Keratinocyte (primary cell): ENCODE results near the gene CHD9NB. TPM values are rescaled to one million over a fixed set of nuclear protein-coding genes. Genes with fewer than 3 reads are reported as not detected.

ENCODE experiments used
- DNase-seq: peaks from one replicate; pipeline ENCODE4 v3.0.0-alpha.2; 2011; ENCODE audit warnings: low read depth, missing footprints, low spot score
- FAIRE-seq: peaks from 2 replicates; lab custom pipeline; 2011; peaks lifted over from hg19 to GRCh38; lab: Jason Lieb, UNC
- H2AFZ ChIP-seq: 2 replicates; pipeline ENCODE4 v1.6.0; 2012; ENCODE audit warnings: low read length, control low read depth, inconsistent platforms; ENCODE audit not compliant: control insufficient read depth
- H3K27ac ChIP-seq: 2 replicates; pipeline ENCODE4 v1.5.1; 2011; ENCODE audit warnings: low read length; ENCODE audit not compliant: control insufficient read depth, insufficient read depth
- H3K27me3 ChIP-seq: 3 replicates; pipeline ENCODE4 v1.6.0; 2011; ENCODE audit warnings: low read length; ENCODE audit not compliant: control insufficient read depth, insufficient read depth; ENCODE audit errors: extremely low read depth
- H3K36me3 ChIP-seq, 2 experiments: 2 replicates in 1 of 2; 3 replicates in 1 of 2; pipeline ENCODE4 v1.5.1; 2011; ENCODE audit warnings: low read length in 2 of 2, mild to moderate bottlenecking in 1 of 2; ENCODE audit not compliant: control insufficient read depth in 2 of 2, insufficient read depth in 2 of 2; ENCODE audit errors: extremely low read depth in 1 of 2
- H3K4me1 ChIP-seq: 3 replicates; pipeline ENCODE4 v1.5.1; 2011; ENCODE audit warnings: low read length; ENCODE audit not compliant: control insufficient read depth, insufficient read depth; ENCODE audit errors: extremely low read depth
- H3K4me2 ChIP-seq: 3 replicates; pipeline ENCODE4 v1.6.0; 2011; ENCODE audit warnings: low read depth, low read length; ENCODE audit not compliant: control insufficient read depth, insufficient read depth; ENCODE audit errors: extremely low read depth
- H3K4me3 ChIP-seq, 3 experiments: fragments of 200-600 bp in 1 of 3; sonication (generic) in 1 of 3; 2 replicates in 2 of 3; 3 replicates in 1 of 3; pipeline ENCODE4 v1.5.1; 2011 to 2016; ENCODE audit warnings: low read length in 3 of 3, mild to moderate bottlenecking in 3 of 3, control low read depth in 2 of 3, inconsistent platforms in 1 of 3, low read depth in 1 of 3, mixed read lengths in 1 of 3, mixed run types in 1 of 3, moderate library complexity in 1 of 3; ENCODE audit not compliant: control insufficient read depth in 2 of 3, insufficient read depth in 2 of 3; ENCODE audit errors: extremely low read depth in 1 of 3
- H3K79me2 ChIP-seq: 2 replicates; pipeline ENCODE4 v1.6.0; 2012; ENCODE audit warnings: low read length; ENCODE audit not compliant: control insufficient read depth, insufficient read depth
- H3K9ac ChIP-seq: 3 replicates; pipeline ENCODE4 v1.6.0; 2011; ENCODE audit warnings: low read length; ENCODE audit not compliant: control insufficient read depth, insufficient read depth; ENCODE audit errors: extremely low read depth
- H3K9me1 ChIP-seq: 3 replicates; pipeline ENCODE4 v1.6.0; 2011; ENCODE audit warnings: low read length; ENCODE audit not compliant: control insufficient read depth, insufficient read depth; ENCODE audit errors: extremely low read depth
- H3K9me3 ChIP-seq: 2 replicates; pipeline ENCODE4 v1.5.1; 2012; ENCODE audit warnings: low read depth, low read length; ENCODE audit not compliant: control insufficient read depth
- H4K20me1 ChIP-seq: 3 replicates; pipeline ENCODE4 v1.6.0; 2011; ENCODE audit warnings: low read length; ENCODE audit not compliant: control insufficient read depth, insufficient read depth; ENCODE audit errors: extremely low read depth
- EZH2 ChIP-seq: IDR thresholded peaks from one replicate; pipeline ENCODE4 v1.6.1; 2012; ENCODE audit warnings: inconsistent platforms, mild to moderate bottlenecking, low read length, moderate library complexity
- dilution Hi-C: fragments of 300-500 bp; cut with MboI; formaldehyde crosslinking; loops from one replicate; pipeline ENCODE4 v1.7.0; 2020; ENCODE audit warnings: low sequenced_read_pairs; ENCODE audit not compliant: extremely low pct_ligation_motif_present
- polyA plus RNA-seq, 5 experiments: library from polyadenylated mRNA; depleted of rRNA in 3 of 5; stranded (reverse) in 3 of 5; stranded (forward) in 1 of 5; unstranded in 1 of 5; fragments of >200 nt; gene quantifications; 1 replicate in 1 of 5; 2 replicates in 3 of 5; 3 replicates in 1 of 5; pipeline versions ENCODE4 v1.2.1 to v1.2.3, GENCODE V29; 2011 to 2012; ENCODE audit warnings: missing spikeins in 2 of 5, low read depth in 1 of 5, low replicate concordance in 1 of 5
- TF ChIP-seq, protein P1 (sequence below), 3 experiments: IDR thresholded peaks in 1 of 3; conservative IDR thresholded peaks in 1 of 3; optimal IDR thresholded peaks in 1 of 3; 2 replicates in 2 of 3; 3 replicates in 1 of 3; pipeline versions ENCODE3 to v1.5.1; 2011; ENCODE audit warnings: low read length in 3 of 3, mild to moderate bottlenecking in 3 of 3, moderate library complexity in 2 of 3, control low read depth in 1 of 3, inconsistent platforms in 1 of 3; ENCODE audit not compliant: insufficient read depth in 2 of 3; ENCODE audit errors: extremely low read depth in 1 of 3

The CHD9NB gene
- polyA plus RNA-seq, 1 donor (not counting 4 experiments of a cell fraction or from before 2014, with no cell fraction given) = 0.64 TPM

- H3K4me2 ChIP-seq = no peak overlapping the region
- H3K27ac ChIP-seq = no peak overlapping the region
- FAIRE-seq (no peak), DNase-seq (no peak)
- peaks cover 8% of the 10 kb centered on the region for H3K4me1 ChIP-seq
- H2AFZ ChIP-seq = no peak overlapping the region
- no peaks in the 10 kb centered on the region for H3K9me3 ChIP-seq
- dilution Hi-C loops = no loop called here
- H3K9ac ChIP-seq = no peak overlapping the region
- peaks cover 54% of the 10 kb centered on the region for H3K79me2 ChIP-seq
- H3K4me3 ChIP-seq = no peak overlapping the region
- no peaks in the 10 kb centered on the region for H3K27me3 ChIP-seq
- peaks cover 5 to 7% of the 10 kb centered on the region in 2 experiments for H3K36me3 ChIP-seq
- H4K20me1 ChIP-seq = no peaks in the 10 kb centered on the region
- no peaks in the 10 kb centered on the region for H3K9me1 ChIP-seq
- TF ChIP-seq EZH2 = no peak
- TF ChIP-seq, protein P1, sequence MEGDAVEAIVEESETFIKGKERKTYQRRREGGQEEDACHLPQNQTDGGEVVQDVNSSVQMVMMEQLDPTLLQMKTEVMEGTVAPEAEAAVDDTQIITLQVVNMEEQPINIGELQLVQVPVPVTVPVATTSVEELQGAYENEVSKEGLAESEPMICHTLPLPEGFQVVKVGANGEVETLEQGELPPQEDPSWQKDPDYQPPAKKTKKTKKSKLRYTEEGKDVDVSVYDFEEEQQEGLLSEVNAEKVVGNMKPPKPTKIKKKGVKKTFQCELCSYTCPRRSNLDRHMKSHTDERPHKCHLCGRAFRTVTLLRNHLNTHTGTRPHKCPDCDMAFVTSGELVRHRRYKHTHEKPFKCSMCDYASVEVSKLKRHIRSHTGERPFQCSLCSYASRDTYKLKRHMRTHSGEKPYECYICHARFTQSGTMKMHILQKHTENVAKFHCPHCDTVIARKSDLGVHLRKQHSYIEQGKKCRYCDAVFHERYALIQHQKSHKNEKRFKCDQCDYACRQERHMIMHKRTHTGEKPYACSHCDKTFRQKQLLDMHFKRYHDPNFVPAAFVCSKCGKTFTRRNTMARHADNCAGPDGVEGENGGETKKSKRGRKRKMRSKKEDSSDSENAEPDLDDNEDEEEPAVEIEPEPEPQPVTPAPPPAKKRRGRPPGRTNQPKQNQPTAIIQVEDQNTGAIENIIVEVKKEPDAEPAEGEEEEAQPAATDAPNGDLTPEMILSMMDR (optimal IDR thresholded peaks at IDR 0.05 in 1 of 3, IDR thresholded peaks at IDR 0.05 in 1 of 3, conservative IDR thresholded peaks at IDR 0.05 in 1 of 3; ENCODE audit: extremely low read depth in 1 of 3, insufficient read depth in 2 of 3, low read length in 3 of 3) = no peak
Observed at GRCh38 chr16:53064081-53064578, 11.4 kb upstream of the CHD9NB start.

DNA sequence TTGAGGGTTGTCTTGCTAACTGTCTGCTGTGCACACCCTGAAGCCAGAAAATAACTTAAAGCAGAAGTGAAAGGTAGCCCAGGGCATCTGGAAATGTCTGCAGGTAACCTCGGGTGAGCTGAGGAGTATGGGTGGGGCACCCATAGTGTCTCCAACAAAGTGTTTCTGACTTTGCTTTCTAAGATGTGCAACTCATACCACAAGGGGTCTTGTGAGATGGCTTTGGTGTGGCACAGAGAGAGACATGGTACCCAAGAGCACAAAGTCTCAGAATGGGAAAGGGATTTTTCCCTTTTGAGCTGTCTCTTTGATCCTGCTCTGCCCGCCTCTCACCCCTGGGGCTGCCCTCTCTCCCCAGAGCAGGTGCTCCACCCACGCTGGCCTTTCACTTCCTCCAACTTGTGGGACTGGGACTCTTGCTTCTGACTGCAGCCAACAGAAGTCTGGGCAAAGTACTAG, 9.0 kb upstream of the CHD9NB start:
- H3K9me1 ChIP-seq = no peaks in the 10 kb centered on the region
- H3K27me3 ChIP-seq = no peaks in the 10 kb centered on the region
- H3K9me3 ChIP-seq = no peaks in the 10 kb centered on the region
- TF ChIP-seq, protein P1 (optimal IDR thresholded peaks at IDR 0.05 in 1 of 3, IDR thresholded peaks at IDR 0.05 in 1 of 3, conservative IDR thresholded peaks at IDR 0.05 in 1 of 3; ENCODE audit: extremely low read depth in 1 of 3, insufficient read depth in 2 of 3, low read length in 3 of 3) = no peak
- TF ChIP-seq EZH2 = no peak
- peaks cover 61% of the 10 kb centered on the region for H3K79me2 ChIP-seq
- no peak overlapping the region for H3K9ac ChIP-seq
- dilution Hi-C loops = no loop called here
- no peak for FAIRE-seq
- H3K4me2 ChIP-seq = no peak overlapping the region
- peaks cover 14% of the 10 kb centered on the region for H3K4me1 ChIP-seq
- H3K36me3 ChIP-seq = peaks cover 0 to 12% of the 10 kb centered on the region in 2 experiments
- H2AFZ ChIP-seq = no peak overlapping the region
- DNase-seq = no peak
- no peak overlapping the region for H3K27ac ChIP-seq
- no peak overlapping the region for H3K4me3 ChIP-seq
- H4K20me1 ChIP-seq = no peaks in the 10 kb centered on the region
